ENCODE data around the gene FRMD4A.

The FRMD4A gene

GRCh38 chr10:13654846-13655245 is 675.9 kb downstream of the FRMD4A start:
- no peak for DNase-seq

DNA sequence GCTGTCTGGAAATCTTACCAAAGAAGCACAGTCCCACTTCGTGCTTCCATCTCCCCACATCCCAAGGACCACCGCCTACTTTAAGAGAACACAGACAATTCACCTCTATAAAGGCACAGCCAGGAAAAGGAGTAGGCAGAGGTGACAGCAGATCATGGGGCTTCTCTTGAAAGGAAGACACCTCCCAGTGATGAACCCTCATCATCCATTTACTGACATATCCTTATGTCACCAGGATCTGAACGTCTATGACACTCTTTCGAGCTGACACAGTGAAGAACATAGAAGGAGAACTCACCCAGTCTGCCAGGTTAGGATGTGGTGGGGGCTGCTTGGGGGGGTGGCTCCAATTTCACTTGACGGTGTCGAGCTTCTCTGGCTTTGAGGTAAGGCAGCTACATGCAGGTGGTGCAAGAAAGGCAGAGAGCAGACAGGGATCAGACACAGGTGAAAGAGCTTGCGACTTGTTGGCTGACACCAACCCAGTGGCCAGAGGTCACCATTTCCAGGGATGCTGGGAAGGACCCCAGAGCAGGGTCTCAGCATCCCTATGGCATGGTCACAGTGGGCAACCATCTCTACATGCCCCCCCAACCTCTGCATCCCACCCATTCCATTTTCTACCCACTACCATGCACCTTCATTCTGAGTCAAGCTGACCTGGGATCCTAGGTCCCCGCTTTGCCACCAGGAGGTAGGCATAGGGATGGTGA is 676.5 kb downstream of the FRMD4A start:
- DNase-seq = no peak

DNA sequence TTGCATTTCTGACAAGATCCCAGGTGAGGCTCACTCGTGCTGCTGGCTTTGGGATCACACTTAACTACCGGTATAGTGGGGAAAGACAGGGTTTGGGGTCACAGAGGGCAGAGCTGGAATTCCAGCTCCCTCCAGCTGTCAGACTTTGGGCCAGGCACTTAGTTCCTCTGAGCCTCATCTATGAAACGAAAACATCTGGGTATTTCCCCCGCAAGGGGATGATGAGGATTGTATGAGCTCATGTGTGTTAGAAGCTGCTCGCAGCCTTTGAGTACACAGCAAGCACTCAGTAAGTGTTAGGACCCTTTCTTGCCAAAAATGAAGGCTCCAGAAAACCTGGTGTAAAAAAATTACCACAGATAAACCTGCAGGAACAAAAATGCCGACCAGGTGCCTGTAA is 677.9 kb downstream of the FRMD4A start:
- no peak for DNase-seq

DNA sequence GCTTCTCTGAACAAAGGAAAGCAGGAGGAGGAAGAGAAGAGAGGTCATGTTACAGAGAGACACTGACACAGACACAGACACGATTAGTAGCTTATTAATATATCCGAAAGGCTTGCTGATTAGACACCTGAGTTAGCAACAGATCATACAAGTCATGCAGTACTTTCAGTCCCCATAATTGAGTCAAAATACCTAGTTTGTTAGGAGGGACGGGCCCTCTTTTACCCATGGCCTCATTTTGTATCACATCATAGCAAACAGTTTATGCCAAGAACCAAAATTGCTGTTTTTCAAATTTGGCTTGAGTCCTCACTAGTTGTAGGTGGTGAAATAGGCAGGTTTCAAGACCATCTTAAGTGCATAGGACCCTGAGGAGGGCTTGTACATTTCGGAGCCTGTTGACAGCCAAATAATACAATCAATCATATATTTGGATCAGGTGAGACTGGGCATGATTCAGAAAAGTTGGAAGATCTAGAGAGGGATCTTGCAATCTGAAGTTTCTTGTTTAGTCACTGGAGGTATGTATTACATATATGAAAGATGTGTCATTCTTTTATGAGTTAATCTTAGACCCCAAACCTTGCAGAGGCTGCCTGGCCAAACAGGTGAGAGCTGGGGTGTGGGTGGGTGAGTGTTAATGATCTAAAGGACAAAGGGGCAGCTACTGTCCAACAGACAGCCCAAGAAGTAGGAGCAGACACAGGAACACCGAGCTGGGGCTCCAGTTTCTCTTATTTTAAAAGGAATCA is 678.6 kb downstream of the FRMD4A start:
- DNase-seq = no peak

DNA sequence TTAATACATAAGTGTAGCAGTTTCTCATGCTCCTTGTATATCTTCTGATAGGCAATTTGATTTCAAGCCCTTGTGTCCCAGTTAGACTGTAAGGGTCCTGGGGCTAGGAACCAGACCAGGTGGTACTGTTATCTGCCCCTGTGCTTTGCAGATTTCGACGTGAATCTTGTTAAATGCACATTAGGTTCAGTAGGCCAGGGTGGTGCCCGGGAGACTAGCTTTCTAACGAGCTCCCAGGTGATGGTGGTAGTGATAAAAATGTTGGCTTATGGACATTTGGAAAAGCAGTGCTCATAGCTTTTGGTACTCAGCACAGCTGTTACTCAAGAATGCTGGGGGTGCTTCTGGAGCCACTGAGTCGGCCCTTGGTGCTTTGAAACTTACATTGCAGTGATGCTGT is 679.8 kb downstream of the FRMD4A start:
- no peak for DNase-seq

DNA sequence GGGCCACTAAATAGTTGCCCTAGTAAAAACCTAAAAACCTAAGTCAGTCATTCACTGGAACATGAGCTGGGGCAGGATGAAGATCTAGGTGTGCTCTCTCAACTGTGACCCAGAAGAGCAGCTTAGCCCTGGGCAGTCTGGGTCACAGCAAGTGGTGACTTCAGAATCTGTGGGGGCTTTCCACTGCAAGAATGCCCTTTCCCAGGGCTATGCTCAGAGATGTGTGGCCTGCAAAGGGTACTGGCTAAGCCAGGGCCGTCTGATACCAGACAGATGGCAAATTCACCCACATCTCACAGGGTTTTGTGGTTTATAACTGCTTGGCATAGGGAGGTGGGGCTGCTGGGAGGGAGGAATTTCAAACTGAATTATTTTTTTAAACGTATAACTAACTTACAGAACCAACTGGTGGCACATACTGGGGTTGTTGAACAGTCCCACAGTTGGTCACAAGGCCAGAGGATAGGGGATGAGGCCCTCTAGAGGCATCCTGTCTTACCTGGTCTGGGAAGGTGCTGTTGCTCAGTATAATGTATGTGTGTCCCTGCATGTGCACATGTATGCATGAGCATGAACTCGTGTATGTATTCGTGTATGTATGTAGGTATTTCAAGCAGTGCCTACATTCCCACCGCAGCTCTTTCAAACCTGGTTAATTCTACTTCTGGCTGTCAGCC is 680.7 kb downstream of the FRMD4A start:
- DNase-seq = no peak

GRCh38 chr10:13648425-13648824 is 682.3 kb downstream of the FRMD4A start:
- no peak for DNase-seq

DNA sequence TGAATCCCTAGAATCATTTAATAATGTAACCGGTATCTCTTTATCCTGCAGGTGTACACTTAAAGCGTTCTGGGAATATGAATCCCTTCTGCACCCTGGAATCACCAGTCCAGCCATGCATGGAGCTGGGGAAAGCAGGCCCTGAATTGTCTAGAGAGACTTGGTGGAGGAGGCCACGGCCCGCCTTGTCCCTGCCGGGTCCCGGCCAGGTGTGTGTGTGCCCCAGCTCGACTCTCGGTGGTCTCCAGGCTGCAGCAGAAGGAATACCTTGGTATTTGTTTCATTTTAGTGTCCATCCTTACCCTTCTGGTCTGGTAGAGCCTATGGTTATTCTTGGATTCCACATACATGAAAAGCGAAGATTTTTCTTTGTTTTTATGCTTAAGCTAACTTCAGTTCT is 685.9 kb downstream of the FRMD4A start:
- no peak for DNase-seq

- no peak for DNase-seq
Observed at GRCh38 chr10:13643016-13643415, 687.7 kb downstream of the FRMD4A start.

DNA sequence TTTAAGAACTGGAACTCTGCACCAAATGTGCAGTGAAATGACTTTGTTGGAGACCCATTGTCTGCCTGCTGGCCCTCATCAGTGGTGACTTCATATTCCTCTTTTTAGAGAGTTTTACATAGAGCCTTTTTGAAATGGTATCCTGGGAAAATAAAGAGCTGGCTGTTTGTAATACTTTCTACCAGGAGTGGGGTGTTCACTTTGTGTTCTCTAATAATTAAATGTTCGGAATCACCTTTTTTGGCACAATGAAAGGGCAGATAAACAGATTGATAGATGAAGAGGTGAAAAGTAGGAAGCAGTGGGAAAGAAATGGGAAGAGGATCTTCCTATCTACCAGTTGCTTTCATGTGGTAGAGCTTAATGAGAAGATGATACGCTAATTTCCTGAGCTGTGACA is 688.4 kb downstream of the FRMD4A start:
- no peak for DNase-seq

DNA sequence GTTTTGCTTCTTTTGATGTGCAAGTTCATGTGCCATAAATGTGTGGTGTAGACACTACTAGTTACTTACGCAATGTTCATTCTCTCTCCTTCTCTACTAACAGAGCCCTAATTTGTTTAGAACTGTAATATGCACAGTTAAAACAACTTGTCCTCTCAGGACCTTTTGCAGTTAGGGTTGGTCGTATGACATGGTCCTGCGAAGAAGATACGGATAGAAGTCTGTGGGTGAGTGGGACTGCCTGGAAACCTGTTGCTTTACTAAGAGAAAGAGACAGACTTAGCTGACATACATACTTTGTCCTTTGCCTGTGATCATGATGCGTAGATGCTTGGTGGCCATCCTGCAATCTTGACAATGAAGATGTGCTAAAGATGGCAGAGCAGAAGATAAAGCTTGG is 692.8 kb downstream of the FRMD4A start:
- no peak for DNase-seq

DNA sequence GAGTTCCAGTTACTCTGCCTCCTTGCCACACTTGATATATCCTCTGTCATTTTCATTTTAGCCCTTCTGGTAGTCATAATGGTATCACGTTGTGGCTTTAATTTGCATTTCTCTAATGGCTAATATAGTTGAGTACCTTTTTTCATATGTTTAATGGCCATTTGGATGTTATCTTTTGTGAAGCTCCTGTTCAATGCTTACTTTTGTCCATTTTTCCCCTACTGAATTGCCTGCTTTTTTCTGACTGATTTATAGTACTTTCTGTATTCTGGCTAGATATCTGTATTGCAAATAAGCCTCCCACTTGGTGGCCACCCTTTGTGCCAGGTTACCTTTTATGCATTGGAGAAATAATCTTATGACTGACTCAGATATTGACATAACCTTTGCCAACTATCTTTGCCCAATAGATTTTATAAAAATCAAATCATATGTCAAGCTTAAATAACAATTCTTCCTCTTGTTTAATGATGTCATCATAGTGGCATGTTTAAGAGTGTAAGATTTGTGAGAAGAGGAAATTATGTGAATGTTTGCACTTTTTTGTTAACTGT is 693.3 kb downstream of the FRMD4A start:
- DNase-seq = no peak

GRCh38 chr10:13636776-13637175 is 693.9 kb downstream of the FRMD4A start:
- no peak for DNase-seq

- DNase-seq = no peak
Observed at GRCh38 chr10:13634207-13634606, 696.5 kb downstream of the FRMD4A start.

DNA sequence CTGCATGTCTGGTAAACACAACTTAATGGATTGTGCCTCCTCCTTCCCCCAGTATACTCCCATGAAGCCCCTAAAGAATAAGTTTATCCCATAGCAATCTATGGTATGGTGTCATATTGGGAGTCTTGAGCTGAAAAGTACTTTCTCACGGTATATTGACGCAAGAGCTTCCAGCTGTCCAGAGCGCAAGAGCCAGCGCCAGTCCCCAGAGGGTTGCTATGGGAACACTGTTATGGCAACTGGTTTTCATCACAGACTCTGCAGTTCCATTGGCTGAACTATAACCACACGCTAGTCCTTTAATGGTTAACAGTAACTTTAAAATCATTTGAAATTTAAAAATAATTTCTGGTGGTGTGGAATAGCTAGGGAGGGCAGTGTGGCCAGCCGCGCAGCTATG is 697.0 kb downstream of the FRMD4A start:
- DNase-seq = no peak

DNA sequence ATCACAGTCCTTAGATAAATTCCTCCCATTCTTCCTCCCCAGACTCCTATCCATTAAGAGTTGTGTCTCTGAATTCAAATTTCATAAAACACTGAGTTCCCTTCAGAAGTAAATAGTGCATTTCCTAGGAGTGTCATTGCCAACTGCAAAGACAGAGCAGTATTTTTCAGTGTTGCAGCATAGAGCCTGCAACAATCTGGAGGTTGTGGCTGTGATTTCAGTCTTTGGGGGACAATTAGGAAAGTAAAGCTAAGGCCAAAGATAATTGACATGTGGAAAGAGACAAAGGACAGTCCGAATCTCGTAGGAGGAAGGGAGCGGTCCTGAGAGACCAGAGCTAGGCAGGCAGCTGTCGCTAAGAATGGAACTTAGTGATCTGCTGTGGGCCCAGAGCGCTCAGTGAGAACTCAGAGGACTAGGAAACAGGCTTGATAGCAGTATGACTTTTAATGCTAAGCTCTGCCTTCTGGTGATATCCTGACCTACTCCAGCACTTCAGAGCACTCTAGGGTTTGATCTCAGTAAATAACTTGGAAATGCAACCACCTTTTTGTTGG is 697.8 kb downstream of the FRMD4A start:
- DNase-seq = no peak

DNA sequence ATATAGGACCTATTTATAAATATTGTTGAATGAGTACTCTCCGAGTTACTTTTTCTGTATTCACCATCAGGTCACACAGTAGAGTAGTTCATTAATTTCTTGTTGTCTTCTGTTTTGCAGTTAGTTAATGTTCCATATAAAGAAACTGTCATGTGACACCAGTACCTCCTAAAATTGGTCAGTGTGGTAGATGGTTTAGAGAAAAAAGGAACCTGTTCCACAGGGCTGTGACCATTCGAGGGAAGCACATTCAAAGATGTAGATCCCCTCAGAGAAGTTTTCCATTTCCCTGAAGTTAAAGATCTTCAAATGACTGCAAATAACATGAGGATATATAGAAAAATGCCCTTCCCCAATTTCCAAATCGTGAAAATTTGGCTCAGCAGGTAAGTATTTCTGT is 698.3 kb downstream of the FRMD4A start:
- no peak for DNase-seq

DNA sequence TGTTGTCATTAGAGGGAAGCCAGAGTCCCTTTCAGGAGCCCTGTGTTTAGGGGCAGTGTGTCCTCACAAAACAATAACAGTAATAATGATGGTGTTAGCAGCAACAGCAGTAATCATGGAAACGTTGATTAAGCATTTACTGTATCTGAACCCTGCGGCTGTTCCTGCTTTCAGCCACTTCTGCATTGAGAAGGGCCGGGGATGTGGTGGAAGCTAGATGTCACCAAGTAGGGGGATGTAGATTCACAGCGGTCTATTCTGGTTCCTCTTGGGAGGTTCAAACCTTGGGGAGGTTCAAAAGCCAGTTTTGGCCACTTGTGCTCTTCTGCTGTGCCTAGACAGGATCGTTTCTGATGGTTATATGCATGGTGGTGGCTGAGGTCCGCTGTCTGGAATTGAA is 699.1 kb downstream of the FRMD4A start:
- no peak for DNase-seq

DNA sequence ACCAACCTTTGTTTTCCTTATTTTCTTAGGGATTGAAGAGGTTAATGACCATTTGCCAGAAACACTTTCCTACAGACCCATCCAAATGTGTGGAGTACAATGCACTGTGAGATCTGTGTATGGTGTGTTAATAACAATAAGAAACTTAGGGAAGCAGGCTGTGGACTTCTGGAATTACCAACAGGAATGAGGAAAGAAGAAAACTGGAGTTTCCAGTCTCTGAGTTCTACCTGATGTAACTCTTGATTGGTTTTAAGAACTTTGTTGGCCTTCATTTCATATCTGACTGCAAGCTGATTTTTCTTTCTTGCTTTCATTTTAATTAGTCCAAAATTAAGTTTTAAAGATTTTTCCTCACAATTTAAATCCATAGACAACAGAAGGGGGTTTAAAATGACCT is 700.5 kb downstream of the FRMD4A start:
- no peak for DNase-seq

- no peak for DNase-seq
Observed at GRCh38 chr10:13629116-13629515, 701.6 kb downstream of the FRMD4A start.

- no peak for DNase-seq
Observed at GRCh38 chr10:13628661-13629060, 702.1 kb downstream of the FRMD4A start.

DNA sequence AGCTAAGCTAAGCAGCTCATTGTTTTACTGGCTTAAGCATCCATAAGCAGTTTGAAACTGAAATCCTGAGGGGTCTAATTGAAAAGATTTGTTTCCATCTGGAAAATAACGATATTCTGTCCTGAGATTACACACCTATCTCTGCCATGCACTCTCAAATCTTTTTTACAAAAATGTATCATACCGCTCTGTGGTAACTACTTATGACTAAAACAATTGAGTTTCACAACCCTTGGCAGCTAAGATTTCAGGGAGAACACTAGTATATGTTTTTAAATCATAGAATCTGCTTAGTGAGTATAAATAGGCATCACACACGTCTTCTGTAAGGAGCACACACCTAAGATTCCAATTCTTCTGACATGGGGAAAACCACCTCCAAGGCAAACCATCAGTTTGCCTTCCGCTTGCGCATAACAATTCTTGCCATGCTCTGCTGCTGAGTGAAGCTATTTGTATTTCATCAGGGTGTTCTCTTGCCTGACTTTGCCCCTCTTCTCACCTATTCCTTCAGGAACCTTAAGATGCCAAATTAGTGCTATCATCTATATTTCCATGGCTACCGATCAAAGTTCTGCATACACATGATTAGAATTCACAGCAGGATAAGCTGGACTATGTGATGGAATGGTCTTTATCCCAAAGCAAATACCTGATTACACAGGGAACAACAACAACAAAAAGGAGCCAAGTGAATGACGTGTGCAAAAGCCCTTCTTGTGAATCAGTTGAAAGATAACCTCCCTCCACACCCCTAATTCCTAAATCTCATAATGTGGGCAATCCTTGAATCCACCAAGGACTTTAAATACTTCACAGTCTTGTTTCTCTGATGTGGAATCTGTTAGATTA is 703.0 kb downstream of the FRMD4A start:
- no peak for DNase-seq

GRCh38 chr10:13624630-13625029 is 706.1 kb downstream of the FRMD4A start:
- DNase-seq = no peak

All from CD4-positive, alpha-beta T cell treated with Interleukin-21 for 1 hour (primary cell).